ENCODE data around the gene ASIC1.

DNA sequence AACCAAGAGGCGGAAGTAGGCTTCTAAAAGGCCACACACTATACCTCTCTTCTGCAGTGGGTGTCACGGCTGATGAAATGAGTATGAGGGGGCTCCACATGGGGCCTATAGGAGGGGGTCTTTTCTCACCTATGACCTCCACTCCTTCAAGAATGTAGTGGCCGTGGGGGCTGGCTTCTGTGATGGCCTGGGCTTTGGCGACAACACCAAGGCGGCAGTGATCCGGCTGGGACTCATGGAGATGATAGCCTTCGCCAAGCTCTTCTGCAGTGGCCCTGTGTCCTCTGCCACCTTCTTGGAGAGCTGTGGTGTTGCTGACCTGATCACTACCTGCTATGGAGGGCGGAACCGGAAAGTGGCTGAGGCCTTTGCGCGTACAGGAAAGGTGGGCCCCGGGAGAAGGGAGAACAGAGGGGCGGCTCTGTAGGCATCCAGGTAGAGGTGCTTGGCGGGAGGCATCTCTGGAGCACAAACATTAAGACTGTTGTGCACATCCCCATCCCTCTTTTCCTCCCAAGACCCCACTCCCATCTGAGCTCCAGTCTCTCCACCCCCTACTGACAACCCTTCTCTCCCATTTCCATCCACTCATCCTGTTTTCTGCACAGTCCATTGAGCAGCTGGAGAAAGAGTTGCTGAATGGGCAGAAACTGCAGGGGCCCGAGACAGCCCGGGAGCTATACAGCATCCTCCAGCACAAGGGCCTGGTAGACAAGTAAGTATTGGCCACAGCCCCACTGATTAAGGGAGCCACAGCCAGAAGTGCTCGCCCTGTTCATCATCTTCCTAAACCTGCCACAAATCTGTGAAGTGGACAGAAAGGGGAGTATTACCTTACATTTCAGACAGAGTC is 50.2 kb downstream of the ASIC1 start:
- TF ChIP-seq POLR2A (IDR thresholded peaks at IDR 0.05; ENCODE audit: low read length), result no peak
- TF ChIP-seq GATA1 (IDR thresholded peaks at IDR 0.05; ENCODE audit: low read depth, low read length), result no peak
